Tongue (tissue), 2 donors: Measurements from ENCODE around the gene SRPK1. TPM values are rescaled to one million over a fixed set of nuclear protein-coding genes. Genes with fewer than 3 reads are reported as not detected.
A peak's percentile ranks its signal among the peaks of the same experiment; 100 is the strongest.

ENCODE experiments used
- DNase-seq: peaks from one replicate; pipeline ENCODE4 v3.0.0-alpha.2; 2015
- total RNA-seq: library from RNA; depleted of rRNA; stranded (reverse); fragments of >200 nt; gene quantifications from one replicate; pipeline ENCODE4 v1.2.3, GENCODE V29; 2014

SRPK1 gene
- total RNA-seq, 1 donor from 2014 or later = 28.1 TPM

GRCh38 chr6:35898003-35898402 lies 22.9 kb downstream of the SRPK1 start:
- DNase-seq = no peak

GRCh38 chr6:35897486-35897885 lies 23.4 kb downstream of the SRPK1 start:
- no peak for DNase-seq

- DNase-seq = no peak
Measured at GRCh38 chr6:35897036-35897435, 23.9 kb downstream of the SRPK1 start.

- no peak for DNase-seq
Measured at GRCh38 chr6:35896228-35896627, 24.7 kb downstream of the SRPK1 start.

GRCh38 chr6:35895560-35895959 lies 25.3 kb downstream of the SRPK1 start:
- no peak for DNase-seq

- no peak for DNase-seq
Measured at GRCh38 chr6:35894776-35895175, 26.1 kb downstream of the SRPK1 start.

- no peak for DNase-seq
Measured at GRCh38 chr6:35893246-35893645, 27.7 kb downstream of the SRPK1 start.

GRCh38 chr6:35892482-35892881 lies 28.4 kb downstream of the SRPK1 start:
- DNase-seq = no peak

GRCh38 chr6:35879151-35879550 lies 41.7 kb downstream of the SRPK1 start:
- no peak for DNase-seq

- peak; percentile 48 for DNase-seq
Measured at GRCh38 chr6:35876902-35877301, 44.0 kb downstream of the SRPK1 start.

GRCh38 chr6:35874730-35875129 lies 46.2 kb downstream of the SRPK1 start:
- no peak for DNase-seq

GRCh38 chr6:35859367-35859766 lies 61.5 kb downstream of the SRPK1 start:
- no peak for DNase-seq

GRCh38 chr6:35857853-35858252 lies 63.0 kb downstream of the SRPK1 start:
- no peak for DNase-seq

GRCh38 chr6:35856250-35856649 lies 64.6 kb downstream of the SRPK1 start:
- DNase-seq = no peak

GRCh38 chr6:35852994-35853393 lies 67.9 kb downstream of the SRPK1 start:
- no peak for DNase-seq

- DNase-seq = no peak
Measured at GRCh38 chr6:35850208-35850607, 70.7 kb downstream of the SRPK1 start.

- DNase-seq = no peak
Measured at GRCh38 chr6:35844290-35844689, 76.6 kb downstream of the SRPK1 start.

GRCh38 chr6:35842381-35842780 lies 78.5 kb downstream of the SRPK1 start:
- no peak for DNase-seq

GRCh38 chr6:35839019-35839418 lies 81.9 kb downstream of the SRPK1 start:
- no peak for DNase-seq

GRCh38 chr6:35833536-35833935 lies 87.4 kb downstream of the SRPK1 start:
- no peak for DNase-seq

- no peak for DNase-seq
Measured at GRCh38 chr6:35831257-35832007, 89.5 kb downstream of the SRPK1 start.

- no peak for DNase-seq
Measured at GRCh38 chr6:35829306-35829705, 91.6 kb downstream of the SRPK1 start.

- DNase-seq = no peak
Measured at GRCh38 chr6:35824552-35825192, 96.2 kb downstream of the SRPK1 start.

- DNase-seq = no peak
Measured at GRCh38 chr6:35823601-35824000, 97.3 kb downstream of the SRPK1 start.
